ENCODE measurements around the gene MACROD2. TPM values are rescaled to one million over a fixed set of nuclear protein-coding genes. Genes with fewer than 3 reads are reported as not detected.

Gene MACROD2
- total RNA-seq, 1 experiment from 2014 or later: 1.5 TPM

GRCh38 chr20:14741616-14742015 is 746.3 kb downstream of the MACROD2 start:
- no peak for DNase-seq
- H3K36me3 ChIP-seq (replicated peaks; ENCODE audit: control insufficient read depth, insufficient read depth, low read length): no peaks in the 10 kb centered on the region
- no peak overlapping the region for H3K4me3 ChIP-seq (ENCODE audit: insufficient read depth, low read depth, low read length)

GRCh38 chr20:14744723-14745122 is 749.4 kb downstream of the MACROD2 start:
- Histone ChIP-seq H3K36me3 (replicated peaks; ENCODE audit: control insufficient read depth, insufficient read depth, low read length) (no peaks in the 10 kb centered on the region), H3K27me3 (ENCODE audit: control insufficient read depth, insufficient read depth, low read length) (no peaks in the 10 kb centered on the region), H3K4me3 (ENCODE audit: insufficient read depth, low read depth, low read length) (no peak overlapping the region)
- no peak for DNase-seq

More at GRCh38 chr20:14741616-14742015, 746.3 kb downstream of the MACROD2 start:
- H3K27me3 ChIP-seq (ENCODE audit: control insufficient read depth, insufficient read depth, low read length): no peaks in the 10 kb centered on the region

GRCh38 chr20:14745830-14746229 is 750.5 kb downstream of the MACROD2 start:
- H3K27me3 ChIP-seq (ENCODE audit: control insufficient read depth, insufficient read depth, low read length): no peaks in the 10 kb centered on the region
- no peak overlapping the region for H3K4me3 ChIP-seq (ENCODE audit: insufficient read depth, low read depth, low read length)
- H3K36me3 ChIP-seq (replicated peaks; ENCODE audit: control insufficient read depth, insufficient read depth, low read length): no peaks in the 10 kb centered on the region
- DNase-seq: no peak

- H3K4me3 ChIP-seq (ENCODE audit: insufficient read depth, low read depth, low read length): no peak overlapping the region
- DNase-seq: no peak
- no peaks in the 10 kb centered on the region for H3K27me3 ChIP-seq (ENCODE audit: control insufficient read depth, insufficient read depth, low read length)
- no peaks in the 10 kb centered on the region for H3K36me3 ChIP-seq (replicated peaks; ENCODE audit: control insufficient read depth, insufficient read depth, low read length)
These were observed 755.9 kb downstream of the MACROD2 start for GRCh38 chr20:14751191-14751590.

- H3K4me3 ChIP-seq (ENCODE audit: insufficient read depth, low read depth, low read length): no peak overlapping the region
- H3K27me3 ChIP-seq (ENCODE audit: control insufficient read depth, insufficient read depth, low read length): no peaks in the 10 kb centered on the region
- DNase-seq: no peak
- no peaks in the 10 kb centered on the region for H3K36me3 ChIP-seq (replicated peaks; ENCODE audit: control insufficient read depth, insufficient read depth, low read length)
These were observed 762.4 kb downstream of the MACROD2 start for GRCh38 chr20:14757728-14758127.

GRCh38 chr20:14758356-14758755 is 763.0 kb downstream of the MACROD2 start:
- H3K27me3 ChIP-seq (ENCODE audit: control insufficient read depth, insufficient read depth, low read length): no peaks in the 10 kb centered on the region
- H3K36me3 ChIP-seq (replicated peaks; ENCODE audit: control insufficient read depth, insufficient read depth, low read length): no peaks in the 10 kb centered on the region
- no peak for DNase-seq
- no peak overlapping the region for H3K4me3 ChIP-seq (ENCODE audit: insufficient read depth, low read depth, low read length)

- Histone ChIP-seq H3K4me3 (ENCODE audit: insufficient read depth, low read depth, low read length) (no peak overlapping the region), H3K36me3 (replicated peaks; ENCODE audit: control insufficient read depth, insufficient read depth, low read length) (no peaks in the 10 kb centered on the region), H3K27me3 (ENCODE audit: control insufficient read depth, insufficient read depth, low read length) (no peaks in the 10 kb centered on the region)
- no peak for DNase-seq
These were observed 764.7 kb downstream of the MACROD2 start for GRCh38 chr20:14759979-14760378.

GRCh38 chr20:14761903-14762302 is 766.6 kb downstream of the MACROD2 start:
- DNase-seq: no peak
- Histone ChIP-seq H3K36me3 (replicated peaks; ENCODE audit: control insufficient read depth, insufficient read depth, low read length) (no peaks in the 10 kb centered on the region), H3K4me3 (ENCODE audit: insufficient read depth, low read depth, low read length) (no peak overlapping the region), H3K27me3 (ENCODE audit: control insufficient read depth, insufficient read depth, low read length) (no peaks in the 10 kb centered on the region)

GRCh38 chr20:14764511-14765369 is 769.4 kb downstream of the MACROD2 start:
- Histone ChIP-seq H3K4me3 (ENCODE audit: insufficient read depth, low read depth, low read length) (no peak overlapping the region), H3K27me3 (ENCODE audit: control insufficient read depth, insufficient read depth, low read length) (no peaks in the 10 kb centered on the region), H3K36me3 (replicated peaks; ENCODE audit: control insufficient read depth, insufficient read depth, low read length) (no peaks in the 10 kb centered on the region)
- no peak for DNase-seq

GRCh38 chr20:14765370-14765701 is 770.0 kb downstream of the MACROD2 start:
- Histone ChIP-seq H3K36me3 (replicated peaks; ENCODE audit: control insufficient read depth, insufficient read depth, low read length) (no peaks in the 10 kb centered on the region), H3K4me3 (ENCODE audit: insufficient read depth, low read depth, low read length) (no peak overlapping the region), H3K27me3 (ENCODE audit: control insufficient read depth, insufficient read depth, low read length) (no peaks in the 10 kb centered on the region)
- DNase-seq: no peak

- DNase-seq: no peak
- no peaks in the 10 kb centered on the region for H3K36me3 ChIP-seq (replicated peaks; ENCODE audit: control insufficient read depth, insufficient read depth, low read length)
- H3K27me3 ChIP-seq (ENCODE audit: control insufficient read depth, insufficient read depth, low read length): no peaks in the 10 kb centered on the region
- no peak overlapping the region for H3K4me3 ChIP-seq (ENCODE audit: insufficient read depth, low read depth, low read length)
These were observed 778.2 kb downstream of the MACROD2 start for GRCh38 chr20:14773486-14773885.

GRCh38 chr20:14775778-14776177 is 780.5 kb downstream of the MACROD2 start:
- Histone ChIP-seq H3K4me3 (ENCODE audit: insufficient read depth, low read depth, low read length) (no peak overlapping the region), H3K27me3 (ENCODE audit: control insufficient read depth, insufficient read depth, low read length) (no peaks in the 10 kb centered on the region), H3K36me3 (replicated peaks; ENCODE audit: control insufficient read depth, insufficient read depth, low read length) (no peaks in the 10 kb centered on the region)
- DNase-seq: no peak

GRCh38 chr20:14777591-14777990 is 782.3 kb downstream of the MACROD2 start:
- H3K27me3 ChIP-seq (ENCODE audit: control insufficient read depth, insufficient read depth, low read length): no peaks in the 10 kb centered on the region
- no peak overlapping the region for H3K4me3 ChIP-seq (ENCODE audit: insufficient read depth, low read depth, low read length)
- no peaks in the 10 kb centered on the region for H3K36me3 ChIP-seq (replicated peaks; ENCODE audit: control insufficient read depth, insufficient read depth, low read length)
- DNase-seq: no peak

- DNase-seq: no peak
- H3K27me3 ChIP-seq (ENCODE audit: control insufficient read depth, insufficient read depth, low read length): no peaks in the 10 kb centered on the region
- H3K4me3 ChIP-seq (ENCODE audit: insufficient read depth, low read depth, low read length): no peak overlapping the region
- no peaks in the 10 kb centered on the region for H3K36me3 ChIP-seq (replicated peaks; ENCODE audit: control insufficient read depth, insufficient read depth, low read length)
These were observed 782.8 kb downstream of the MACROD2 start for GRCh38 chr20:14778096-14778495.

GRCh38 chr20:14778875-14779274 is 783.6 kb downstream of the MACROD2 start:
- DNase-seq: no peak
- H3K27me3 ChIP-seq (ENCODE audit: control insufficient read depth, insufficient read depth, low read length): no peaks in the 10 kb centered on the region
- no peak overlapping the region for H3K4me3 ChIP-seq (ENCODE audit: insufficient read depth, low read depth, low read length)
- no peaks in the 10 kb centered on the region for H3K36me3 ChIP-seq (replicated peaks; ENCODE audit: control insufficient read depth, insufficient read depth, low read length)

Measured in H7 (cell line).